ENCODE data around the gene MPHOSPH10.

GRCh38 chr2:71136174-71136573, 5.7 kb downstream of the MPHOSPH10 start:
- TF ChIP-seq POLR2A (IDR thresholded peaks at IDR 0.05): no peak
- no peak for TF ChIP-seq CTCF (IDR thresholded peaks at IDR 0.05)
